Thyroid gland (tissue), 4 donors: ENCODE data around the gene TNIK. TPM values are rescaled to one million over a fixed set of nuclear protein-coding genes. Genes with fewer than 3 reads are reported as not detected.

Experiments used
- DNase-seq, 2 donors: peaks; one replicate each; pipeline ENCODE4 v3.0.0-alpha.2; 2019
- H3K27ac ChIP-seq, 3 donors: fragments of 200-600 bp; sonication (generic); 1 replicate in 2 of 3; 2 replicates in 1 of 3; pipeline ENCODE4 v1.5.1; 2016 to 2019; ENCODE audit warnings: mild to moderate bottlenecking in 1 of 3, moderate library complexity in 1 of 3
- H3K27me3 ChIP-seq: fragments of 200-600 bp; sonication (generic); one replicate; pipeline ENCODE4 v1.5.1; 2019
- H3K36me3 ChIP-seq, 2 donors: fragments of 200-600 bp; sonication (generic); one replicate each; pipeline ENCODE4 v1.5.1; 2016 to 2019
- H3K4me1 ChIP-seq, 2 donors: fragments of 200-600 bp; sonication (generic); one replicate each; pipeline ENCODE4 v1.5.1; 2017 to 2019
- H3K4me3 ChIP-seq, 3 donors: fragments of 200-600 bp; sonication (generic); replicated peaks in 1 of 3; 1 replicate in 2 of 3; 2 replicates in 1 of 3; pipeline ENCODE4 v1.5.1; 2016; ENCODE audit warnings: mild to moderate bottlenecking in 1 of 3
- H3K9me3 ChIP-seq: fragments of 200-600 bp; sonication (generic); one replicate; pipeline ENCODE4 v1.5.1; 2017
- POLR2A ChIP-seq, 2 donors: fragments of 450-650 bp; IDR thresholded peaks; one replicate each; pipeline ENCODE4 v1.6.1; 2017; ENCODE audit warnings: antibody characterized with exemption in 2 of 2, mild to moderate bottlenecking in 2 of 2, moderate library complexity in 1 of 2
- WGBS, 2 donors: methylation state at CpG; one replicate each; pipeline ENCODE4 v1.1.5; 2017; 5-methylcytosine and 5-hydroxymethylcytosine counted together
- intact Hi-C: fragments of 100-400 bp; cut with DNase I; formaldehyde crosslinking; loops from one replicate; pipeline ENCODE4 v1.15.1; 2023
- total RNA-seq, 4 donors: library from RNA; depleted of rRNA; stranded (reverse); fragments of >200 nt; gene quantifications; one replicate each; pipeline ENCODE4 v1.2.3, GENCODE V29; 2016
- TF ChIP-seq, protein P1 (sequence below), 6 experiments: fragments of 200-600 bp in 3 of 6; fragments of 450-650 bp in 3 of 6; sonication (generic) in 3 of 6; IDR thresholded peaks; one replicate each; pipeline ENCODE4 v1.5.1; 2016 to 2019; ENCODE audit warnings: antibody characterized with exemption in 6 of 6, mild to moderate bottlenecking in 2 of 6, inconsistent platforms in 1 of 6, moderate library complexity in 1 of 6

Gene TNIK
- total RNA-seq, 4 donors from 2014 or later = 29.7 to 84.1 (median 48.9) TPM

DNA sequence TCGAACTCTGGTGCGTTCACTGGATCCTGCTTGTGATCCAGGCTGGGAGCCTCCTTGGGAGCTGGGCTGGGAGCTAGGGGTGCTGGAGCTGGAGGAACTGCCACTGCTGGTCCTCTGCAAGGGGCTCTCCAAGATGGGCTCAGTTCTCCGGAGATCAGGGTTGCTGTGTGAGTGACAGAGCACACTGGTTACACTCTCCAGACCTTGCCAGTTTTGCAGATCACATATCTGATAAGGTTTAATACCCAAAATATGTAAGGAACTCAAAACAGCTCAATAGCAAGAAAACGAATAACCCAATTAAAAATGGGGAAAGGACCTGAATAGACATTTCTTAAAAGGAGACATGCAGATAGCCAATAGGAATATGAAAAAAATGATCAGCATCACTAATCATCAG is 349.5 kb downstream of the TNIK start:
- Histone ChIP-seq H3K27me3 (no peaks in the 10 kb centered on the region), H3K4me3 (no peak overlapping the region), H3K36me3 (peaks cover 0 to 11% of the 10 kb centered on the region in 2 donors), H3K9me3 (no peaks in the 10 kb centered on the region), H3K27ac (no peak overlapping the region), H3K4me1 (no peaks in the 10 kb centered on the region)
- DNase-seq = no peak
- TF ChIP-seq, protein P1, sequence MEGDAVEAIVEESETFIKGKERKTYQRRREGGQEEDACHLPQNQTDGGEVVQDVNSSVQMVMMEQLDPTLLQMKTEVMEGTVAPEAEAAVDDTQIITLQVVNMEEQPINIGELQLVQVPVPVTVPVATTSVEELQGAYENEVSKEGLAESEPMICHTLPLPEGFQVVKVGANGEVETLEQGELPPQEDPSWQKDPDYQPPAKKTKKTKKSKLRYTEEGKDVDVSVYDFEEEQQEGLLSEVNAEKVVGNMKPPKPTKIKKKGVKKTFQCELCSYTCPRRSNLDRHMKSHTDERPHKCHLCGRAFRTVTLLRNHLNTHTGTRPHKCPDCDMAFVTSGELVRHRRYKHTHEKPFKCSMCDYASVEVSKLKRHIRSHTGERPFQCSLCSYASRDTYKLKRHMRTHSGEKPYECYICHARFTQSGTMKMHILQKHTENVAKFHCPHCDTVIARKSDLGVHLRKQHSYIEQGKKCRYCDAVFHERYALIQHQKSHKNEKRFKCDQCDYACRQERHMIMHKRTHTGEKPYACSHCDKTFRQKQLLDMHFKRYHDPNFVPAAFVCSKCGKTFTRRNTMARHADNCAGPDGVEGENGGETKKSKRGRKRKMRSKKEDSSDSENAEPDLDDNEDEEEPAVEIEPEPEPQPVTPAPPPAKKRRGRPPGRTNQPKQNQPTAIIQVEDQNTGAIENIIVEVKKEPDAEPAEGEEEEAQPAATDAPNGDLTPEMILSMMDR (IDR thresholded peaks at IDR 0.05) = no peak
- no peak for TF ChIP-seq POLR2A (IDR thresholded peaks at IDR 0.05)
- 85 to 93% methylated on average over 4 of the region's 4 CpGs for WGBS, 2 donors
- intact Hi-C loops = no loop called here

DNA sequence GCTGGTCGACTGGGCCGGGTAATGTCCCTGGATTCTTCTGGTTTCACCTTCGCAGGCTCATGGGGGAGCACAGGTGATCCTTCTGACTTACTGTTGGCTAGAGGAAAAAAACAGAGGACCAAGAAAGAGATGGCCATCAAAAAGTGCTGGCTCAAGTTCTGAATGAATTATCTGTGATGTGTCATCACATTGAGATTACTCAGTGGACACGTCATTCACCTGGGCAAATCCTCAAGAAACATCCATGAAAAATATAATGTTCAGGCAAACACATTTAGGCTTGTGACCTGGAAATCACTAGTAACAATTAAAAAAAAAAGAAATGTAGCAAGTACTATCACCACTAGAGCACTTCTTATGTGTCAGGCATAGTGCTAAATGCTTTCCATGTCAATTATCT is 352.1 kb downstream of the TNIK start:
- H3K4me1 ChIP-seq = no peaks in the 10 kb centered on the region
- no peaks in the 10 kb centered on the region for H3K9me3 ChIP-seq
- TF ChIP-seq, protein P1 (IDR thresholded peaks at IDR 0.05) = no peak
- no peak for TF ChIP-seq POLR2A (IDR thresholded peaks at IDR 0.05)
- no peak overlapping the region for H3K27ac ChIP-seq
- 69 to 71% methylated on average over 4 of the region's 4 CpGs for WGBS, 2 donors
- H3K4me3 ChIP-seq = no peak overlapping the region
- no peaks in the 10 kb centered on the region for H3K27me3 ChIP-seq
- intact Hi-C loops = no loop called here
- peaks cover 0 to 11% of the 10 kb centered on the region in 2 donors for H3K36me3 ChIP-seq
- no peak for DNase-seq

DNA sequence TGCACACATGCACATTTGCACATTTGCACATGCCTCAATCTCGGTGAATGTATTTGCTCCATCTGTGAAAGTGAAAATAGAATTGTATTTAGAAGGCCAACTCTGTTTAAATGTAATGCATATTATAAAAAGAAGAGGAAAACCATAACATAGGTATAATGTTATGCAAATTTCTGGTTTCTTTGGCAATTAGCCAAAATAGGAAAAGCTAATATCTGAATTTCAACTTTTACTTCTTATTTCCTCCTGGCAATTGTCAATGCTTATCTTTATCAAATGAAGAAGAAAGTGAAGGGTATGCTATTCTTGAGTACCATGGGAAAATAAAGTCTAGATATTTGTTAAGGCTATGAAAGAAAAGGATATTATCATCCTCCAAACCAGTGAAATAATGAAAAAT is 357.0 kb downstream of the TNIK start:
- intact Hi-C loops = no loop called here
- 93 to 100% methylated on average over 1 of the region's 1 CpG for WGBS, 2 donors
- no peak for DNase-seq
- H3K4me1 ChIP-seq = no peaks in the 10 kb centered on the region
- no peak overlapping the region for H3K4me3 ChIP-seq
- H3K27ac ChIP-seq = no peak overlapping the region
- TF ChIP-seq, protein P1 (IDR thresholded peaks at IDR 0.05) = no peak
- no peak for TF ChIP-seq POLR2A (IDR thresholded peaks at IDR 0.05)
- H3K9me3 ChIP-seq = no peaks in the 10 kb centered on the region
- H3K36me3 ChIP-seq = peaks cover 3 to 7% of the 10 kb centered on the region in 2 donors
- no peaks in the 10 kb centered on the region for H3K27me3 ChIP-seq

DNA sequence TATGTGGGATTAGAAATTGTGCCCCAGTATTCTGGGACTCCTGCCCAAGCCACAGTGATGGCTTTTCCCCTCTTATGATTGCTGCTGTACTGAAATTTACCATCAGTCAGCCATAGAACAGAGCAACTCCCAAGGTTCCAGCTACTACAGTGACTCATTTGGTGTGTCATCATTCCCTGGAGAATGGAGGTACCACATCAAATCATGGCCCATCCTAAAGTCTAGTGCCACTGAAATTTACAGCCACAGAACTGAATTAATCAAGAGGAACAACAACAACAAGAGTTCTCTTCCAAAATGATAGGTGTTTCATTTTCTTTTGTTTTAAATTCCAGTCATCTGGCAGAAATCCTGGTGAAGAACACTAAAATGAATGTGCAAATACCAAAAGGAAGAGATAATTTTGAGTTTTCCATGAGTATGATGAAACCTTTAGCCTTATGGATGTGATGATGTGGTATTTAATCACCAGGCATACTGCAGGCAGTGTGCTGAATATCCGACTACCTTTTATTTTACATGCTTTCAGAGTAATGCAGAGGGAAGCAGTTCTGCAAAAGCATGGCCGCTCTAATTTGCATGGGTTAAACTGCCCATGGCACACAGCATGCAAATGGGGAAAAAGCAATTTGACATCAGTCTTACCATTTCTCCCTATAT is 358.1 kb downstream of the TNIK start:
- TF ChIP-seq, protein P1 (IDR thresholded peaks at IDR 0.05) = no peak
- no peak for TF ChIP-seq POLR2A (IDR thresholded peaks at IDR 0.05)
- Histone ChIP-seq H3K4me1 (no peaks in the 10 kb centered on the region), H3K9me3 (no peaks in the 10 kb centered on the region), H3K27ac (no peak overlapping the region), H3K36me3 (peaks cover 3 to 7% of the 10 kb centered on the region in 2 donors), H3K27me3 (no peaks in the 10 kb centered on the region), H3K4me3 (no peak overlapping the region)
- no peak for DNase-seq
- intact Hi-C loops = no loop called here
- 93 to 99% methylated on average over 2 of the region's 2 CpGs for WGBS, 2 donors

DNA sequence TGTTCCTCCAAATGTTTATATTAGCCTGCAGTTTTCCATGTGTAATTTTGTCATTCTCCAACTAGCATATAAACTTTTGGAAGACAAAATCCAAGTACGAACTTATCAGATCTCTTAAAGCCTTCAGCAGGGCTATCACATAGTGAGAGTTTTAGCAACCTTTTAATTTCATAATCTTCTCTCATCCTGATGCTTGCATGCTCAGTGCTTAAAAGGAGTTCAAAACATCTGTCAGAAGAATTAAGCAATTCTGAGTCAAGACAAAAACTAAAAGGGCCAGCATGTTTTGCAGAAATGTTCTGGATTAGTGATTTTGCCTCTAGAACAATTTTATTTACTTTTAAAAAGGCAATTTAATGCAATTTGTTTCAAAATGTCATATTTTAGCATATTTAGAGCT is 360.3 kb downstream of the TNIK start:
- Histone ChIP-seq H3K27me3 (no peaks in the 10 kb centered on the region), H3K4me1 (no peaks in the 10 kb centered on the region), H3K36me3 (peaks cover 0 to 7% of the 10 kb centered on the region in 2 donors), H3K9me3 (no peaks in the 10 kb centered on the region), H3K4me3 (no peak overlapping the region), H3K27ac (no peak overlapping the region)
- no peak for DNase-seq
- 88 to 92% methylated on average over 1 of the region's 1 CpG for WGBS, 2 donors
- intact Hi-C loops = no loop called here
- TF ChIP-seq, protein P1 (IDR thresholded peaks at IDR 0.05) = no peak
